ENCODE data around the gene TEKT5.
"Not testable (repeated sequence)": the region's sequence is repeated elsewhere in the genome, so short reads cannot be mapped to it uniquely, and the experiment has no call there.

Gene TEKT5

GRCh38 chr16:10661737-10662136, 33.0 kb downstream of the TEKT5 start:
- Histone ChIP-seq H3K9me3 (ENCODE audit: control insufficient read depth, low read length) (no peaks in the 10 kb centered on the region), H3K36me3 (ENCODE audit: control insufficient read depth, insufficient read depth, low read length) (no peaks in the 10 kb centered on the region), H3K27me3 (ENCODE audit: control insufficient read depth, insufficient read depth, low read length, poor library complexity, severe bottlenecking) (no peaks in the 10 kb centered on the region), H3K4me3 (ENCODE audit: insufficient read depth, low read depth, low read length) (no peak overlapping the region), H3K27ac (ENCODE audit: insufficient read depth, low read depth, low read length, poor library complexity, severe bottlenecking) (no peak overlapping the region), H3K4me1 (ENCODE audit: control insufficient read depth, insufficient read depth, low read length) (no peaks in the 10 kb centered on the region)
- 41 to 62% methylated on average over 1 of the region's 1 CpG for WGBS, 2 experiments

- Histone ChIP-seq H3K9me3 (ENCODE audit: control insufficient read depth, low read length) (no peaks in the 10 kb centered on the region), H3K27me3 (ENCODE audit: control insufficient read depth, insufficient read depth, low read length, poor library complexity, severe bottlenecking) (no peaks in the 10 kb centered on the region), H3K36me3 (ENCODE audit: control insufficient read depth, insufficient read depth, low read length) (no peaks in the 10 kb centered on the region), H3K4me3 (ENCODE audit: insufficient read depth, low read depth, low read length) (no peak overlapping the region), H3K4me1 (ENCODE audit: control insufficient read depth, insufficient read depth, low read length) (no peaks in the 10 kb centered on the region), H3K27ac (ENCODE audit: insufficient read depth, low read depth, low read length, poor library complexity, severe bottlenecking) (no peak overlapping the region)
- WGBS, 2 experiments = 84 to 91% methylated on average over 8 of the region's 8 CpGs
These were observed 33.6 kb downstream of the TEKT5 start for GRCh38 chr16:10660950-10661635.

GRCh38 chr16:10658943-10659342, 35.8 kb downstream of the TEKT5 start:
- Histone ChIP-seq H3K4me3 (ENCODE audit: insufficient read depth, low read depth, low read length) (no peak overlapping the region), H3K36me3 (ENCODE audit: control insufficient read depth, insufficient read depth, low read length) (no peaks in the 10 kb centered on the region), H3K4me1 (ENCODE audit: control insufficient read depth, insufficient read depth, low read length) (no peaks in the 10 kb centered on the region), H3K27ac (ENCODE audit: insufficient read depth, low read depth, low read length, poor library complexity, severe bottlenecking) (no peak overlapping the region), H3K27me3 (ENCODE audit: control insufficient read depth, insufficient read depth, low read length, poor library complexity, severe bottlenecking) (no peaks in the 10 kb centered on the region), H3K9me3 (ENCODE audit: control insufficient read depth, low read length) (no peaks in the 10 kb centered on the region)
- 95 to 97% methylated on average over 6 of the region's 6 CpGs for WGBS, 2 experiments

- H3K4me1 ChIP-seq (ENCODE audit: control insufficient read depth, insufficient read depth, low read length) = no peaks in the 10 kb centered on the region
- no peaks in the 10 kb centered on the region for H3K36me3 ChIP-seq (ENCODE audit: control insufficient read depth, insufficient read depth, low read length)
- no peaks in the 10 kb centered on the region for H3K9me3 ChIP-seq (ENCODE audit: control insufficient read depth, low read length)
- no peaks in the 10 kb centered on the region for H3K27me3 ChIP-seq (ENCODE audit: control insufficient read depth, insufficient read depth, low read length, poor library complexity, severe bottlenecking)
- H3K27ac ChIP-seq (ENCODE audit: insufficient read depth, low read depth, low read length, poor library complexity, severe bottlenecking) = no peak overlapping the region
- 91 to 98% methylated on average over 4 of the region's 4 CpGs for WGBS, 2 experiments
- no peak overlapping the region for H3K4me3 ChIP-seq (ENCODE audit: insufficient read depth, low read depth, low read length)
These were observed 36.8 kb downstream of the TEKT5 start for GRCh38 chr16:10657925-10658324.

- Histone ChIP-seq H3K27me3 (ENCODE audit: control insufficient read depth, insufficient read depth, low read length, poor library complexity, severe bottlenecking) (no peaks in the 10 kb centered on the region), H3K4me1 (ENCODE audit: control insufficient read depth, insufficient read depth, low read length) (no peaks in the 10 kb centered on the region), H3K9me3 (ENCODE audit: control insufficient read depth, low read length) (no peaks in the 10 kb centered on the region), H3K4me3 (ENCODE audit: insufficient read depth, low read depth, low read length) (no peak overlapping the region), H3K36me3 (ENCODE audit: control insufficient read depth, insufficient read depth, low read length) (no peaks in the 10 kb centered on the region), H3K27ac (ENCODE audit: insufficient read depth, low read depth, low read length, poor library complexity, severe bottlenecking) (no peak overlapping the region)
These were observed 38.1 kb downstream of the TEKT5 start for GRCh38 chr16:10656618-10657017.

GRCh38 chr16:10655415-10655977, 39.2 kb downstream of the TEKT5 start:
- no peaks in the 10 kb centered on the region for H3K4me1 ChIP-seq (ENCODE audit: control insufficient read depth, insufficient read depth, low read length)
- H3K27ac ChIP-seq (ENCODE audit: insufficient read depth, low read depth, low read length, poor library complexity, severe bottlenecking) = no peak overlapping the region
- no peaks in the 10 kb centered on the region for H3K9me3 ChIP-seq (ENCODE audit: control insufficient read depth, low read length)
- H3K36me3 ChIP-seq (ENCODE audit: control insufficient read depth, insufficient read depth, low read length) = no peaks in the 10 kb centered on the region
- H3K4me3 ChIP-seq (ENCODE audit: insufficient read depth, low read depth, low read length) = no peak overlapping the region
- no peaks in the 10 kb centered on the region for H3K27me3 ChIP-seq (ENCODE audit: control insufficient read depth, insufficient read depth, low read length, poor library complexity, severe bottlenecking)

GRCh38 chr16:10654592-10655414, 39.9 kb downstream of the TEKT5 start:
- Histone ChIP-seq H3K27ac (ENCODE audit: insufficient read depth, low read depth, low read length, poor library complexity, severe bottlenecking) (no peak overlapping the region), H3K4me1 (ENCODE audit: control insufficient read depth, insufficient read depth, low read length) (no peaks in the 10 kb centered on the region), H3K27me3 (ENCODE audit: control insufficient read depth, insufficient read depth, low read length, poor library complexity, severe bottlenecking) (no peaks in the 10 kb centered on the region), H3K36me3 (ENCODE audit: control insufficient read depth, insufficient read depth, low read length) (no peaks in the 10 kb centered on the region), H3K9me3 (ENCODE audit: control insufficient read depth, low read length) (no peaks in the 10 kb centered on the region), H3K4me3 (ENCODE audit: insufficient read depth, low read depth, low read length) (no peak overlapping the region)
- 89 to 91% methylated on average over 7 to 8 of the region's 8 CpGs for WGBS, 2 experiments

- Histone ChIP-seq H3K27ac (ENCODE audit: insufficient read depth, low read depth, low read length, poor library complexity, severe bottlenecking) (no peak overlapping the region), H3K36me3 (ENCODE audit: control insufficient read depth, insufficient read depth, low read length) (no peaks in the 10 kb centered on the region), H3K9me3 (ENCODE audit: control insufficient read depth, low read length) (no peaks in the 10 kb centered on the region), H3K4me1 (ENCODE audit: control insufficient read depth, insufficient read depth, low read length) (no peaks in the 10 kb centered on the region), H3K4me3 (ENCODE audit: insufficient read depth, low read depth, low read length) (no peak overlapping the region), H3K27me3 (ENCODE audit: control insufficient read depth, insufficient read depth, low read length, poor library complexity, severe bottlenecking) (no peaks in the 10 kb centered on the region)
- 83 to 89% methylated on average over 8 of the region's 8 CpGs for WGBS, 2 experiments
These were observed 41.8 kb downstream of the TEKT5 start for GRCh38 chr16:10652730-10653590.

- H3K27ac ChIP-seq (ENCODE audit: insufficient read depth, low read depth, low read length, poor library complexity, severe bottlenecking); H3K4me1 ChIP-seq (ENCODE audit: control insufficient read depth, insufficient read depth, low read length); H3K27me3 ChIP-seq (ENCODE audit: control insufficient read depth, insufficient read depth, low read length, poor library complexity, severe bottlenecking); H3K4me3 ChIP-seq (ENCODE audit: insufficient read depth, low read depth, low read length); H3K9me3 ChIP-seq (ENCODE audit: control insufficient read depth, low read length); H3K36me3 ChIP-seq (ENCODE audit: control insufficient read depth, insufficient read depth, low read length): not testable (repeated sequence)
- 86 to 100% methylated on average over 1 of the region's 1 CpG for WGBS, 2 experiments
These were observed 45.6 kb downstream of the TEKT5 start for GRCh38 chr16:10649098-10649497.

Measured in ectodermal cell (in vitro differentiated cells).